SU-DHL-6 (cell line): ENCODE data around the gene VCAN.

ENCODE experiments used
- EZH2phosphoT487 ChIP-seq: fragments of 200-600 bp; sonication (generic), shearing (Covaris generic); conservative IDR thresholded peaks from 2 replicates; pipeline ENCODE4 v1.6.1; 2018; ENCODE audit warnings: mild to moderate bottlenecking, antibody characterized with exemption, low read length, moderate library complexity, mixed read lengths
- TF ChIP-seq, protein P1 (sequence below): fragments of 200-600 bp; sonication (generic); IDR thresholded peaks from one replicate; pipeline ENCODE4 v1.5.1; 2017; ENCODE audit warnings: antibody characterized with exemption, mild to moderate bottlenecking, low read length, moderate library complexity; ENCODE audit not compliant: insufficient read depth, poor library complexity, severe bottlenecking

DNA sequence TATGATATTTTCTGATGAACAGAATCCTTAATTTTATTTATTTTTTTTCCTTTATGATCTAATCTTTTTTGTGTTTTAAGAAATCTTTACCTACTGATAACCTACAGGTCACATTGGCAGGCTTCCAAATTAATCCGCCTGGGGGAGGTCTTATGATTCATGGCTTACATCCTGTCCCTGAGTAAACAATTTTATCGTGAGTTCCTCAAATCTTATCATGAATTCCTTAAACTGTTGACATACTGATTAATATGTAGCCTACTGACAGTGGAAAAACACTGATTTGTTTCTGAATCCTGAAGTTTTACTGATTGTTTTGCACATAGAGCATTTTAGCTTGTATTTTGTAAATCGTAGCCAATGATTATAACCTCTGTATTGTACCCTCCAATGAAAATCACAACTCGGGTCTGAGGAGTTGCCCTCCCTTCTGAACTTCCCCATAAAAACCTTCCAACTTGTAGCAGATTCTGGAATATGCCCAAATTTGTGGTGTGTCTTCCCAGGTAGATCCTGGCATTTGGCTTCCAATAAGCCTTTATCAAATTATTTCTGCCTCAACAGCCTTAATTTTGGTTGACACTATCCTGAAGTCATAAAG, 105.6 kb downstream of the VCAN start:
- TF ChIP-seq, protein P1, sequence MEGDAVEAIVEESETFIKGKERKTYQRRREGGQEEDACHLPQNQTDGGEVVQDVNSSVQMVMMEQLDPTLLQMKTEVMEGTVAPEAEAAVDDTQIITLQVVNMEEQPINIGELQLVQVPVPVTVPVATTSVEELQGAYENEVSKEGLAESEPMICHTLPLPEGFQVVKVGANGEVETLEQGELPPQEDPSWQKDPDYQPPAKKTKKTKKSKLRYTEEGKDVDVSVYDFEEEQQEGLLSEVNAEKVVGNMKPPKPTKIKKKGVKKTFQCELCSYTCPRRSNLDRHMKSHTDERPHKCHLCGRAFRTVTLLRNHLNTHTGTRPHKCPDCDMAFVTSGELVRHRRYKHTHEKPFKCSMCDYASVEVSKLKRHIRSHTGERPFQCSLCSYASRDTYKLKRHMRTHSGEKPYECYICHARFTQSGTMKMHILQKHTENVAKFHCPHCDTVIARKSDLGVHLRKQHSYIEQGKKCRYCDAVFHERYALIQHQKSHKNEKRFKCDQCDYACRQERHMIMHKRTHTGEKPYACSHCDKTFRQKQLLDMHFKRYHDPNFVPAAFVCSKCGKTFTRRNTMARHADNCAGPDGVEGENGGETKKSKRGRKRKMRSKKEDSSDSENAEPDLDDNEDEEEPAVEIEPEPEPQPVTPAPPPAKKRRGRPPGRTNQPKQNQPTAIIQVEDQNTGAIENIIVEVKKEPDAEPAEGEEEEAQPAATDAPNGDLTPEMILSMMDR = no peak
- TF ChIP-seq EZH2phosphoT487 = no peak
